Right lobe of liver (tissue), 4 donors: Measurements from ENCODE around the gene TRMT1L.

ENCODE experiments used
- CTCF ChIP-seq, 4 donors: fragments of 200-600 bp in 3 of 4; fragments of 450-650 bp in 1 of 4; IDR thresholded peaks; one replicate each; pipeline versions ENCODE4 v1.5.1 to v1.8.0; 2016 to 2022; ENCODE audit warnings: antibody characterized with exemption in 4 of 4, mild to moderate bottlenecking in 2 of 4
- POLR2A ChIP-seq: fragments of 450-650 bp; IDR thresholded peaks from one replicate; pipeline ENCODE4 v1.6.1; 2017; ENCODE audit warnings: antibody characterized with exemption, mild to moderate bottlenecking
- donor health status: DM: no; HTN: no; CAD: no.
- donor health status: DM: no; HTN: no; CAD: no.
- donor health status: DM: no; HTN: yes; CAD: no.

GRCh38 chr1:185073725-185074124 is 83.0 kb downstream of the TRMT1L start:
- TF ChIP-seq CTCF (IDR thresholded peaks at IDR 0.05) (no peak), POLR2A (no peak)
